K562 (cell line): ENCODE data around the gene PCSK1. TPM values are rescaled to one million over a fixed set of nuclear protein-coding genes. Genes with fewer than 3 reads are reported as not detected.

Experiments used
- ATAC-seq: fragments of 200-7000 bp; cut with Tn5 transposase; 3 replicates; pipeline ENCODE4 v1.9.1; 2020; ENCODE audit warnings: moderate library complexity
- BruUV-seq: library from RNA; stranded (reverse); fragments of 400-500 nt; replicated peaks from 2 replicates; lab custom pipeline; 2021; lab: Mats Ljungman, UMichigan
- CTCF ChIA-PET: fragments of 300-600 bp; formaldehyde crosslinking; extraction: SDS; loops from one replicate; lab custom pipeline; 2021; ENCODE audit warnings: low intra/inter-chr PET ratio; lab: Yijun Ruan, JAX
- POLR2A ChIA-PET: fragments of 300-600, 350-650 bp; sonication (Branson Sonifier 250); formaldehyde crosslinking; extraction: SDS; loops from one replicate; lab custom pipeline; 2021; ENCODE audit warnings: antibody characterized with exemption, inconsistent platforms; lab: Yijun Ruan, JAX
- DNase-seq, 4 experiments: peaks; one replicate each; pipeline versions ENCODE4 v3.0.0 to v3.0.0-alpha.2; 2011 to 2018; ENCODE audit warnings: low spot score in 3 of 4, mixed read lengths in 3 of 4; ENCODE audit errors: extremely low read depth in 1 of 4
- FAIRE-seq: peaks from 2 replicates; lab custom pipeline; 2011; peaks lifted over from hg19 to GRCh38; lab: Jason Lieb, UNC
- H2AFZ ChIP-seq: 2 replicates; pipeline ENCODE4 v1.6.0; 2011; ENCODE audit warnings: low read depth, low read length, control low read depth, inconsistent platforms
- H3K27ac ChIP-seq: fragments of 200-600 bp; 3 replicates; pipeline ENCODE4 v1.8.0; 2011; ENCODE audit warnings: low read depth, mild to moderate bottlenecking, control low read depth, inconsistent platforms, low read length, moderate library complexity, mixed read lengths; ENCODE audit errors: extremely low read depth
- H3K27me3 ChIP-seq, 2 experiments: fragments of 300-600 bp in 1 of 2; 2 replicates in 1 of 2; 3 replicates in 1 of 2; pipeline versions ENCODE4 v1.6.0 to v1.8.0; 2011; ENCODE audit warnings: inconsistent platforms in 2 of 2, low read length in 2 of 2, mild to moderate bottlenecking in 1 of 2, mixed read lengths in 1 of 2, moderate library complexity in 1 of 2; ENCODE audit not compliant: control insufficient read depth in 2 of 2, insufficient read depth in 2 of 2
- H3K36me3 ChIP-seq: fragments of 300-600 bp; 3 replicates; pipeline ENCODE4 v1.8.0; 2011; ENCODE audit warnings: mild to moderate bottlenecking, low read length, inconsistent platforms; ENCODE audit not compliant: control insufficient read depth, insufficient read depth
- H3K4me1 ChIP-seq, 2 experiments: fragments of 200-600 bp in 1 of 2; replicated peaks in 1 of 2; 2 replicates in 1 of 2; 3 replicates in 1 of 2; pipeline versions ENCODE4 v1.5.1 to v1.8.0; 2011; ENCODE audit warnings: inconsistent platforms in 2 of 2, low read length in 2 of 2, mild to moderate bottlenecking in 1 of 2, mixed read lengths in 1 of 2, moderate library complexity in 1 of 2; ENCODE audit not compliant: control insufficient read depth in 2 of 2, insufficient read depth in 2 of 2
- H3K4me2 ChIP-seq: 2 replicates; pipeline ENCODE4 v1.6.1; 2011; ENCODE audit warnings: low read length, control low read depth, inconsistent platforms, mixed read lengths; ENCODE audit not compliant: insufficient read depth
- H3K4me3 ChIP-seq: fragments of 200-600 bp; sonication (generic), shearing (Covaris generic); 2 replicates; pipeline ENCODE4 v1.5.1; 2016; ENCODE audit warnings: control low read depth, inconsistent platforms
- H3K79me2 ChIP-seq: fragments of 200-600 bp; 3 replicates; pipeline ENCODE4 v1.8.0; 2011; ENCODE audit warnings: low read length, inconsistent platforms; ENCODE audit not compliant: control insufficient read depth, insufficient read depth
- H3K9ac ChIP-seq, 2 experiments: 2 replicates each; pipeline versions ENCODE4 v1.6.0 to v1.6.1; 2011; ENCODE audit warnings: low read depth in 2 of 2, low read length in 2 of 2, control low read depth in 1 of 2, inconsistent platforms in 1 of 2, mild to moderate bottlenecking in 1 of 2, mixed read lengths in 1 of 2; ENCODE audit not compliant: insufficient read depth in 1 of 2
- H3K9me1 ChIP-seq: one replicate; pipeline ENCODE4 v1.6.0; 2011; ENCODE audit warnings: inconsistent platforms, mild to moderate bottlenecking, low read length, moderate library complexity; ENCODE audit not compliant: control insufficient read depth, insufficient read depth
- H3K9me3 ChIP-seq: replicated peaks from 2 replicates; pipeline ENCODE4 v1.5.1; 2011; ENCODE audit warnings: low read depth, low read length, inconsistent platforms; ENCODE audit not compliant: control insufficient read depth, insufficient read depth
- H4K20me1 ChIP-seq: replicated peaks from 2 replicates; pipeline ENCODE4 v1.6.1; 2011; ENCODE audit warnings: low read length, inconsistent platforms, mixed read lengths; ENCODE audit not compliant: control insufficient read depth, insufficient read depth
- CBFA2T3 ChIP-seq: fragments of 450-650 bp; IDR thresholded peaks from 2 replicates; pipeline ENCODE4 v1.6.1; 2017
- EHMT2 ChIP-seq: fragments of 450-650 bp; IDR thresholded peaks from 2 replicates; pipeline ENCODE4 v1.6.1; 2018; ENCODE audit warnings: antibody characterized with exemption
- FOXP1 ChIP-seq: sonication (generic); formaldehyde crosslinking; IDR thresholded peaks from 2 replicates; pipeline ENCODE4 v1.8.0; 2022; ENCODE audit warnings: mild to moderate bottlenecking, missing genetic modification reagents
- GTF2E2 ChIP-seq: fragments of 200-800 bp; sonication (Bioruptor generic); IDR thresholded peaks from 2 replicates; pipeline ENCODE4 v1.6.1; 2016; ENCODE audit warnings: missing genetic modification characterization, missing compliant biosample characterization
- KLF16 ChIP-seq: IDR thresholded peaks from 2 replicates; pipeline ENCODE4 v1.6.1; 2016; ENCODE audit warnings: antibody characterized with exemption
- NCOA2 ChIP-seq, 2 experiments: fragments of 450-650 bp; IDR thresholded peaks; 2 replicates each; pipeline ENCODE4 v1.6.1; 2018; ENCODE audit warnings: mild to moderate bottlenecking in 2 of 2, moderate library complexity in 1 of 2; ENCODE audit not compliant: partially characterized antibody in 2 of 2
- NFE2 ChIP-seq: IDR thresholded peaks from 2 replicates; pipeline ENCODE4 v1.6.1; 2014; ENCODE audit warnings: antibody characterized with exemption, low read depth
- RBM34 ChIP-seq: fragments of 200-400 bp; formaldehyde crosslinking; IDR thresholded peaks from 2 replicates; pipeline ENCODE4 v1.6.1; 2018; ENCODE audit warnings: low read length, borderline replicate concordance; ENCODE audit not compliant: insufficient read depth
- TEAD4 ChIP-seq, 2 experiments: sonication (generic) in 1 of 2; formaldehyde crosslinking in 1 of 2; IDR thresholded peaks; 2 replicates each; pipeline versions ENCODE4 v1.6.1 to v1.8.0; 2012 to 2022; ENCODE audit warnings: borderline replicate concordance in 1 of 2, inconsistent platforms in 1 of 2, low read length in 1 of 2, mild to moderate bottlenecking in 1 of 2, missing genetic modification reagents in 1 of 2
- WHSC1 ChIP-seq: IDR thresholded peaks from one replicate; pipeline ENCODE4 v1.6.1; 2012; ENCODE audit warnings: low read length, control low read depth, inconsistent platforms
- ZBTB8A ChIP-seq: fragments of 450-650 bp; IDR thresholded peaks from 2 replicates; pipeline ENCODE4 v1.6.1; 2018; ENCODE audit warnings: mild to moderate bottlenecking, moderate library complexity; ENCODE audit not compliant: partially characterized antibody
- ZFP36 ChIP-seq: fragments of 150-350 bp; IDR thresholded peaks from 2 replicates; pipeline ENCODE4 v1.6.1; 2018; ENCODE audit warnings: low read length, low read depth; ENCODE audit not compliant: partially characterized antibody
- WGBS: fragments of 100-300 bp; shearing (Covaris generic); methylation state at CpG from one replicate; pipeline ENCODE4 v1.1.6; 2016; ENCODE audit warnings: low coverage, mixed read lengths; ENCODE audit not compliant: insufficient coverage; ENCODE audit errors: missing lambda C conversion rate; 5-methylcytosine and 5-hydroxymethylcytosine counted together
- in situ Hi-C: fragments of 300-500 bp; cut with MboI; formaldehyde crosslinking; loops from 4 replicates; pipeline ENCODE4 v1.15.0; 2018; ENCODE audit warnings: inconsistent platforms, mixed read lengths
- intact Hi-C: fragments of 100-400 bp; cut with micrococcal nuclease; formaldehyde crosslinking; loops from 2 replicates; pipeline ENCODE4 v1.14.2; 2022
- polyA plus RNA-seq, 8 experiments: library from polyadenylated mRNA; depleted of rRNA in 4 of 8; stranded (reverse) in 5 of 8; unstranded in 3 of 8; fragments of >200 nt; fragmentation: Nextera tagmentation in 2 of 8; fragmentation: Illumina TruSeq in 1 of 8; extraction: Ambion mirVana in 2 of 8; extraction: Trizol in 1 of 8; gene quantifications; 2 replicates each; pipeline versions ENCODE4 v1.2.1 to v1.2.3, GENCODE V29; 2011 to 2014; ENCODE audit warnings: inconsistent platforms in 1 of 8, missing spikeins in 1 of 8
- total RNA-seq, 7 experiments: library from RNA; depleted of rRNA in 6 of 7; stranded (reverse); fragments of >200 nt in 6 of 7; fragmentation: Illumina TruSeq in 2 of 7; extraction: Trizol in 2 of 7; gene quantifications; 2 replicates each; pipeline versions ENCODE4 v1.2.1 to v1.2.3, GENCODE V29; 2011 to 2021; ENCODE audit warnings: low replicate concordance in 1 of 7
- TF ChIP-seq, protein P1 (sequence below): fragments of 450-650 bp; IDR thresholded peaks from 2 replicates; pipeline ENCODE4 v1.6.1; 2016; ENCODE audit warnings: missing biosample characterization, missing genetic modification characterization
- TF ChIP-seq, protein P2 (sequence below): sonication (generic); formaldehyde crosslinking; IDR thresholded peaks from 2 replicates; pipeline ENCODE4 v1.8.0; 2023; ENCODE audit warnings: mild to moderate bottlenecking, missing genetic modification reagents

Gene PCSK1
- total and polyA plus RNA-seq, 9 of the 15 experiments (the other 6 are each of a cell fraction or from before 2014, with no cell fraction given) = not detected

DNA sequence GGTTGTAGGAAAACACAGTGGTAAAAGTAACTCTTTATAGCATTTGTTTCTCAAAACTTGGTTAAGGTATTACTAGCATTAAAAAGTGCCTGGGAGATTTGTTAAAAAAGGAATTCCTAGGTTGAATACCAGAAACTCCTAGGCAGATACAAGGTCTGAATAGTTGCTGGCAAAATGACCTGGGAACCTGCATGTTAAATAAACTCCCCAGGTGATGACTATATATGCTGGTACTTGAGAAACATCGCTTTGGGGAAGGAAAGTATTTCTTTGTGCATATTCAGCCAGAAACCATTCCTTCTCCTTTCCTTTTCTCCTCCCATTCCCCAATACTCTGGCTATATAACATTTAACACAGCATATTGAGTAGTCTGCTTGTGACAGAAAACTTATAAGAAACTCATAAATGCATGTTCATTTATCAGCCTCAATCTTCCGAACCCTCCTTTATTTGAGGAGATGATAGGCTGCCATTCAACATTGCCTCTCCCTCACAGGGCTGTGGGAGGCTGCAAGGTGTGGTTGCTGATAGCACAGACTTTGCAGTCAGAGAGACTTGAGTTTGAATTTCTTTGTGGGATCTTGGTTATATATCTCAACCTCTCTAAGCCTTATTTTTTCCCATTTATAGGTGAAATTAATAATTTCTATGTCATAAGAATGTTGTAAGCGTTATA lies 28.7 kb downstream of the PCSK1 start (continued):
- TF ChIP-seq CBFA2T3 (peak; percentile 55), GTF2E2 (tag) (no peak), KLF16 (0 out of 2 replicates have a peak, but pooled peaks have one; percentile 12), WHSC1 (no peak), TEAD4 (IDR thresholded peaks at IDR 0.05; ENCODE audit: low read length) (peak; percentile 50; the same call in 1 of the 2 replicates), TEAD4 (CRISPR knock-in tag; IDR thresholded peaks at IDR 0.05; ENCODE audit: borderline replicate concordance) (no peak), NCOA2 (IDR thresholded peaks at IDR 0.05; ENCODE audit: partially characterized antibody in 2 of 2) (no peak), ZFP36 (no peak), ZBTB8A (no peak), NFE2 (peak; percentile 54)
- TF ChIP-seq, protein P1, sequence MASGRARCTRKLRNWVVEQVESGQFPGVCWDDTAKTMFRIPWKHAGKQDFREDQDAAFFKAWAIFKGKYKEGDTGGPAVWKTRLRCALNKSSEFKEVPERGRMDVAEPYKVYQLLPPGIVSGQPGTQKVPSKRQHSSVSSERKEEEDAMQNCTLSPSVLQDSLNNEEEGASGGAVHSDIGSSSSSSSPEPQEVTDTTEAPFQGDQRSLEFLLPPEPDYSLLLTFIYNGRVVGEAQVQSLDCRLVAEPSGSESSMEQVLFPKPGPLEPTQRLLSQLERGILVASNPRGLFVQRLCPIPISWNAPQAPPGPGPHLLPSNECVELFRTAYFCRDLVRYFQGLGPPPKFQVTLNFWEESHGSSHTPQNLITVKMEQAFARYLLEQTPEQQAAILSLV (tag) = no peak

DNA sequence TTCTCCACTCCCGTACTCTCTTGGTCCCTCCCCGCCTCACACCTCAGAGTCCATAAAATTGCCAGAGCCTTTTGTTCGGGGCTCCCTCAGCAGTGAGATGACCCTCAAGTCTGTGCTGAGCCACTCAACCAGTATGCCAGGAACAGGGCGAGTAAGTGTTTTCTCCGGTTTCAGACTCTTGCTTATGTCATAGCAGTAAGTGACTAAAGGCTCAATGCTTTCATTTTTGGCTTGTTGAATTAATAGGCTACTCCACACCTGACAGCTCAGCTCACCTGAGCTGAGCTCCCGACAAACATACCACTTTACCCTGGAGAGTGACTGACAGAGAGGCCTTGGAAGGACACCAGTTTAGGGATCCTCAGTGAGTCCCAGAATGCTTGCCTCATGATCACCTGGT lies 30.5 kb downstream of the PCSK1 start:
- H3K4me1 ChIP-seq = no peaks in the 10 kb centered on the region; a peak in 1 of 5 replicates
- no peaks in the 10 kb centered on the region for H3K79me2 ChIP-seq
- H3K9me3 ChIP-seq = no peaks in the 10 kb centered on the region
- in situ Hi-C loops = no loop called here
- BruUV-seq = no TSS peak
- CTCF ChIA-PET = interaction anchor here (0.7 kb wide), 1 partner anchor 85 kb away, joined by 3 read pairs; no protein-coding TSS in a partner anchor
- WGBS = 5% methylated on average over 6 of the region's 6 CpGs
- no peak for FAIRE-seq
- H3K4me3 ChIP-seq = no peak overlapping the region
- no peak for DNase-seq
- intact Hi-C loops = no loop called here
- no peaks in the 10 kb centered on the region for H3K36me3 ChIP-seq
- POLR2A ChIA-PET = no interaction called here
- H3K9ac ChIP-seq = no peak overlapping the region
- H3K4me2 ChIP-seq = no peak overlapping the region
- no peaks in the 10 kb centered on the region for H4K20me1 ChIP-seq
- H3K27ac ChIP-seq = no peak overlapping the region
- peaks cover 0 to 15% of the 10 kb centered on the region in 2 experiments; a peak in 4 of 5 replicates for H3K27me3 ChIP-seq
- H2AFZ ChIP-seq = no peak overlapping the region
- ATAC-seq = no peak
- H3K9me1 ChIP-seq = no peaks in the 10 kb centered on the region
- no peak for TF ChIP-seq FOXP1 (CRISPR knock-in tag)
- TF ChIP-seq, protein P2, sequence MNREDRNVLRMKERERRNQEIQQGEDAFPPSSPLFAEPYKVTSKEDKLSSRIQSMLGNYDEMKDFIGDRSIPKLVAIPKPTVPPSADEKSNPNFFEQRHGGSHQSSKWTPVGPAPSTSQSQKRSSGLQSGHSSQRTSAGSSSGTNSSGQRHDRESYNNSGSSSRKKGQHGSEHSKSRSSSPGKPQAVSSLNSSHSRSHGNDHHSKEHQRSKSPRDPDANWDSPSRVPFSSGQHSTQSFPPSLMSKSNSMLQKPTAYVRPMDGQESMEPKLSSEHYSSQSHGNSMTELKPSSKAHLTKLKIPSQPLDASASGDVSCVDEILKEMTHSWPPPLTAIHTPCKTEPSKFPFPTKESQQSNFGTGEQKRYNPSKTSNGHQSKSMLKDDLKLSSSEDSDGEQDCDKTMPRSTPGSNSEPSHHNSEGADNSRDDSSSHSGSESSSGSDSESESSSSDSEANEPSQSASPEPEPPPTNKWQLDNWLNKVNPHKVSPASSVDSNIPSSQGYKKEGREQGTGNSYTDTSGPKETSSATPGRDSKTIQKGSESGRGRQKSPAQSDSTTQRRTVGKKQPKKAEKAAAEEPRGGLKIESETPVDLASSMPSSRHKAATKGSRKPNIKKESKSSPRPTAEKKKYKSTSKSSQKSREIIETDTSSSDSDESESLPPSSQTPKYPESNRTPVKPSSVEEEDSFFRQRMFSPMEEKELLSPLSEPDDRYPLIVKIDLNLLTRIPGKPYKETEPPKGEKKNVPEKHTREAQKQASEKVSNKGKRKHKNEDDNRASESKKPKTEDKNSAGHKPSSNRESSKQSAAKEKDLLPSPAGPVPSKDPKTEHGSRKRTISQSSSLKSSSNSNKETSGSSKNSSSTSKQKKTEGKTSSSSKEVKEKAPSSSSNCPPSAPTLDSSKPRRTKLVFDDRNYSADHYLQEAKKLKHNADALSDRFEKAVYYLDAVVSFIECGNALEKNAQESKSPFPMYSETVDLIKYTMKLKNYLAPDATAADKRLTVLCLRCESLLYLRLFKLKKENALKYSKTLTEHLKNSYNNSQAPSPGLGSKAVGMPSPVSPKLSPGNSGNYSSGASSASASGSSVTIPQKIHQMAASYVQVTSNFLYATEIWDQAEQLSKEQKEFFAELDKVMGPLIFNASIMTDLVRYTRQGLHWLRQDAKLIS = no peak
- TF ChIP-seq EHMT2 = no peak
- TF ChIP-seq RBM34 = no peak
